ENCODE measurements around the gene LIPK.
"Not testable (repeated sequence)": the region's sequence is repeated elsewhere in the genome, so short reads cannot be mapped to it uniquely, and the experiment has no call there.

Gene LIPK

GRCh38 chr10:88705958-88706357 is at the start of gene LIPK:
Gene LIPK, plus strand, starts transcription at chr10:88706249. Its CDS starts 18,295 bp downstream, at chr10:88724544.
- no peak for DNase-seq (ENCODE audit: low read depth)
- H3K4me3 ChIP-seq (replicated peaks; ENCODE audit: low read depth, low read length): no peak within 1 kb of the TSS
- TF ChIP-seq CTCF (IDR thresholded peaks at IDR 0.05; ENCODE audit: low read length, missing control alignments): no peak

GRCh38 chr10:88657901-88658300 is 48.1 kb upstream of the LIPK start:
- DNase-seq (ENCODE audit: low read depth): no peak
- no peak for TF ChIP-seq CTCF (IDR thresholded peaks at IDR 0.05; ENCODE audit: low read length, missing control alignments)
- H3K4me3 ChIP-seq (replicated peaks; ENCODE audit: low read depth, low read length): no peak overlapping the region

- no peak for DNase-seq (ENCODE audit: low read depth)
- H3K4me3 ChIP-seq (replicated peaks; ENCODE audit: low read depth, low read length): no peak overlapping the region
- no peak for TF ChIP-seq CTCF (IDR thresholded peaks at IDR 0.05; ENCODE audit: low read length, missing control alignments)
Measured at GRCh38 chr10:88659725-88660597, 46.1 kb upstream of the LIPK start.

- no peak for TF ChIP-seq CTCF (IDR thresholded peaks at IDR 0.05; ENCODE audit: low read length, missing control alignments)
- DNase-seq (ENCODE audit: low read depth): no peak
- no peak overlapping the region for H3K4me3 ChIP-seq (replicated peaks; ENCODE audit: low read depth, low read length)
Measured at GRCh38 chr10:88660598-88660884, 45.5 kb upstream of the LIPK start.

- no peak for TF ChIP-seq CTCF (IDR thresholded peaks at IDR 0.05; ENCODE audit: low read length, missing control alignments)
- DNase-seq (ENCODE audit: low read depth): no peak
- H3K4me3 ChIP-seq (replicated peaks; ENCODE audit: low read depth, low read length): no peak overlapping the region
Measured at GRCh38 chr10:88661018-88661417, 45.0 kb upstream of the LIPK start.

- H3K4me3 ChIP-seq (replicated peaks; ENCODE audit: low read depth, low read length): no peak overlapping the region
- no peak for DNase-seq (ENCODE audit: low read depth)
- no peak for TF ChIP-seq CTCF (IDR thresholded peaks at IDR 0.05; ENCODE audit: low read length, missing control alignments)
Measured at GRCh38 chr10:88661577-88661976, 44.5 kb upstream of the LIPK start.

GRCh38 chr10:88663153-88663552 is 42.9 kb upstream of the LIPK start:
- DNase-seq (ENCODE audit: low read depth); H3K4me3 ChIP-seq (replicated peaks; ENCODE audit: low read depth, low read length): not testable (repeated sequence)

Data from fibroblast of pulmonary artery (primary cell).